SK-N-SH treated with all-trans-retinoic acid at 6 μM for 48 hours (cell line): ENCODE measurements around the gene ABCG2.

Experiments
- SNAI2 ChIP-seq: fragments of 250-450 bp; sonication (Bioruptor Pico); IDR thresholded peaks from 2 replicates; pipeline ENCODE4 v1.5.0; 2020; ENCODE audit warnings: mild to moderate bottlenecking, moderate library complexity
- ZNF565 ChIP-seq: fragments of 450-650 bp; formaldehyde crosslinking; conservative IDR thresholded peaks from 2 replicates; pipeline ENCODE4 v1.5.0; 2020; ENCODE audit warnings: low read depth, mild to moderate bottlenecking, moderate library complexity

DNA sequence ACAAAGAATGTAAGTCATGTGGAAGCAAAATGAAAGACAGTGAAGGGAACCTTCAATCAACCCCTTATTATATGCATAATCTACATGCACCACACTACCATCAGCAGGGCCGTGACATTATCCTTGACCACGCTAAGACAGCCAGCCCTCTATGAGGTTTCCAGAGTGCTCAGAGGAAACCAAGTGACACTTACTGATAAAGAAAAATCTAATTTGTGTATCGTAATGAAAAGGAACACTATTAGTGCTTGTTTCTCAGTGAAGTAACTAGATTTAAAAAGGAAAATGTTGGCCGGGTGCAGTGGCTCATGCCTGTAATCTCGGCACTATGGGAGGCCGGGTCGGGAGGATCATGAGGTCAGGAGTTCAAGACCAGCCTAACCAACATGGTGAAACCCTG lies 56.4 kb downstream of the ABCG2 start:
- TF ChIP-seq ZNF565 (CRISPR knock-in tag) (no peak), SNAI2 (CRISPR knock-in tag) (peak; percentile 81)
